Measurements from ENCODE around the gene HOXC12. TPM values are rescaled to one million over a fixed set of nuclear protein-coding genes. Genes with fewer than 3 reads are reported as not detected.

The HOXC12 gene
- total RNA-seq, 6 donors from 2014 or later: not detected

- Histone ChIP-seq H3K27ac (no peak overlapping the region), H3K4me3 (no peak overlapping the region), H3K4me1 (peaks cover 1 to 21% (median 14%) of the 10 kb centered on the region in 4 donors), H3K36me3 (no peaks in the 10 kb centered on the region), H3K27me3 (peaks cover 0 to 86% (median 51%) of the 10 kb centered on the region in 4 donors), H3K9me3 (no peaks in the 10 kb centered on the region)
- ATAC-seq (ENCODE audit: low FRiP score in 2 of 2) (no peak), DNase-seq (no peak)
- no peak for TF ChIP-seq POLR2AphosphoS5 (IDR thresholded peaks at IDR 0.05)
- no peak for TF ChIP-seq EP300 (IDR thresholded peaks at IDR 0.05)
- TF ChIP-seq POLR2A (IDR thresholded peaks at IDR 0.05): no peak
- TF ChIP-seq CTCF (IDR thresholded peaks at IDR 0.05): no peak
- 15 to 26% methylated on average over 23 to 24 of the region's 24 CpGs for WGBS, 2 donors
Observed at GRCh38 chr12:53968214-53969127, 13.8 kb downstream of the HOXC12 start.

- H3K9me3 ChIP-seq: no peaks in the 10 kb centered on the region
- no peak overlapping the region for H3K27ac ChIP-seq
- H3K4me3 ChIP-seq: no peak overlapping the region
- TF ChIP-seq POLR2AphosphoS5 (IDR thresholded peaks at IDR 0.05): no peak
- TF ChIP-seq EP300 (IDR thresholded peaks at IDR 0.05): no peak
- TF ChIP-seq CTCF (IDR thresholded peaks at IDR 0.05): no peak
- TF ChIP-seq POLR2A (IDR thresholded peaks at IDR 0.05): no peak
- 12 to 15% methylated on average over 11 to 12 of the region's 12 CpGs for WGBS, 2 donors
- peaks cover 3 to 89% (median 54%) of the 10 kb centered on the region in 4 donors for H3K27me3 ChIP-seq
- peaks cover 14 to 31% (median 25%) of the 10 kb centered on the region in 4 donors for H3K4me1 ChIP-seq
- ATAC-seq (ENCODE audit: low FRiP score in 2 of 2): no peak
- no peaks in the 10 kb centered on the region for H3K36me3 ChIP-seq
- DNase-seq: no peak
Observed at GRCh38 chr12:53969588-53970259, 15.0 kb downstream of the HOXC12 start.

- no peaks in the 10 kb centered on the region for H3K36me3 ChIP-seq
- DNase-seq (no peak), ATAC-seq (ENCODE audit: low FRiP score in 2 of 2) (no peak)
- H3K27ac ChIP-seq: no peak overlapping the region
- no peak overlapping the region for H3K4me3 ChIP-seq
- TF ChIP-seq EP300 (IDR thresholded peaks at IDR 0.05) (no peak), CTCF (IDR thresholded peaks at IDR 0.05) (no peak), POLR2A (IDR thresholded peaks at IDR 0.05) (no peak), POLR2AphosphoS5 (IDR thresholded peaks at IDR 0.05) (no peak)
- peaks cover 9 to 92% (median 59%) of the 10 kb centered on the region in 4 donors for H3K27me3 ChIP-seq
- H3K9me3 ChIP-seq: no peaks in the 10 kb centered on the region
- WGBS, 2 donors: 14 to 21% methylated on average over 4 of the region's 4 CpGs
- peaks cover 21 to 38% (median 32%) of the 10 kb centered on the region in 4 donors for H3K4me1 ChIP-seq
Observed at GRCh38 chr12:53970451-53970850, 15.7 kb downstream of the HOXC12 start.

- TF ChIP-seq POLR2AphosphoS5 (IDR thresholded peaks at IDR 0.05) (no peak), EP300 (IDR thresholded peaks at IDR 0.05) (no peak), POLR2A (IDR thresholded peaks at IDR 0.05) (no peak), CTCF (IDR thresholded peaks at IDR 0.05) (no peak)
- Histone ChIP-seq H3K4me3 (no peak overlapping the region), H3K36me3 (no peaks in the 10 kb centered on the region), H3K9me3 (no peaks in the 10 kb centered on the region), H3K4me1 (peaks cover 22 to 34% (median 31%) of the 10 kb centered on the region in 4 donors), H3K27me3 (peaks cover 9 to 93% (median 58%) of the 10 kb centered on the region in 4 donors), H3K27ac (no peak overlapping the region)
- ATAC-seq (ENCODE audit: low FRiP score in 2 of 2) (no peak), DNase-seq (no peak)
- 54 to 57% methylated on average over 3 of the region's 3 CpGs for WGBS, 2 donors
Observed at GRCh38 chr12:53971129-53971528, 16.4 kb downstream of the HOXC12 start.

Measured in upper lobe of left lung (tissue), 6 donors.